HG03039 (cell line): ENCODE results near the gene EP400.

Experiments
- ATAC-seq: cut with Tn5 transposase; IDR thresholded peaks from one replicate; pipeline ENCODE4 v1.9.1; 2021; ENCODE audit warnings: mild to moderate bottlenecking, moderate library complexity; ENCODE audit not compliant: unreplicated experiment

Gene EP400

DNA sequence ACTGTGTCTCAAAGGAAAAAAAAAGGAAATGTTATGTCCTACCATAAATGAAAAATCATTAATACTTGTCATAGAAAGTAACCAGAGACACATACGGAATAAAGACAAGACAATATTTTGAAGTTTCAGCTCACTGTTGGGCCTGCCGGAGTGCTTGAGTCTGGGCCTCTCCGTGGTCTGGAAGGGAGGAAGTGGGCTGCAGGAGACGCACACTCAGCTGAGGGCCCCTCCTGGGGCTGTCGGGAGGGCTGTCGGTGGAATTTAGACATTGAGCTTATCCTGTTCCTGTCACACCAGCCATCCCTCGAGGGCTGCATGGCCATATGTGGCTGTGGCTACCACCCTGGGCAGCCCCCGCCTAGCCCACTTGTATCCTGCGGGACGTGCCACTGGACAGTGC is 113.7 kb downstream of the EP400 start:
- ATAC-seq: no peak

DNA sequence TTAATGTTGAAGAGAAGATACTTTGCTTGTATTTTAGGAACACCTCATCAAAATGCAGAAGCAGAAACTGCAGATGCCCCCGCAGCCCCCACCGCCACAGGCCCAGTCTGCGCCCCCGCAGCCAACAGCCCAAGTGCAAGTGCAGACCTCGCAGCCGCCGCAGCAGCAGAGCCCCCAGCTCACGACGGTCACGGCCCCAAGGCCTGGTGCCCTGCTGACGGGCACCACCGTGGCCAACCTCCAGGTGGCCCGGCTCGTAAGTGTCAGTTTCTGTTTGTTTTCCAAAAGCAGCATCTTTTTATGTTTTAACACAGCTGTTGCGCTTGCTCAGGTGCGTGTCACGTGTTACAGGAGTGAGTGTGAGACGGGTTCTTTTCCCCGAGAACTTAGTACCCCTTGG is 114.9 kb downstream of the EP400 start:
- ATAC-seq: no peak

DNA sequence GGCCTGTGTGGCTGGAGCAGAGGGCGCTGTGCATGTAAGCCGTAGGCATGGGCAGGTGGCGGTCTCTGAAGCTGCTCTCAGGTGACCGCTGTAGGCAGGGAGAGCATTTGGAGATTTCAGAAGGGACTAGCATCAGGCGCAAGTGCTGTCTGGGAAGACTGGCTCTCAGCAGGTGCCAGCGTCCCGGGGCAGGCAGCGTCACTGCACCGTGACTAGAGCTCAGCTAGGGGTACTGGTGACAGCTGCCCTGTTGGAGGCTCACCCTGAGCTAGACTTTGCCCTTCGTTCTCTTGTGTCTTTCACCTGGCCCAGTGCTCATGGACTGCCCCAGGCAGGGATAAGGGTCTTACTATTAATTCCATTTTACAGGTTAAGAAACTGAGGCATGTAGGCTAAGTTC is 115.5 kb downstream of the EP400 start:
- no peak for ATAC-seq

DNA sequence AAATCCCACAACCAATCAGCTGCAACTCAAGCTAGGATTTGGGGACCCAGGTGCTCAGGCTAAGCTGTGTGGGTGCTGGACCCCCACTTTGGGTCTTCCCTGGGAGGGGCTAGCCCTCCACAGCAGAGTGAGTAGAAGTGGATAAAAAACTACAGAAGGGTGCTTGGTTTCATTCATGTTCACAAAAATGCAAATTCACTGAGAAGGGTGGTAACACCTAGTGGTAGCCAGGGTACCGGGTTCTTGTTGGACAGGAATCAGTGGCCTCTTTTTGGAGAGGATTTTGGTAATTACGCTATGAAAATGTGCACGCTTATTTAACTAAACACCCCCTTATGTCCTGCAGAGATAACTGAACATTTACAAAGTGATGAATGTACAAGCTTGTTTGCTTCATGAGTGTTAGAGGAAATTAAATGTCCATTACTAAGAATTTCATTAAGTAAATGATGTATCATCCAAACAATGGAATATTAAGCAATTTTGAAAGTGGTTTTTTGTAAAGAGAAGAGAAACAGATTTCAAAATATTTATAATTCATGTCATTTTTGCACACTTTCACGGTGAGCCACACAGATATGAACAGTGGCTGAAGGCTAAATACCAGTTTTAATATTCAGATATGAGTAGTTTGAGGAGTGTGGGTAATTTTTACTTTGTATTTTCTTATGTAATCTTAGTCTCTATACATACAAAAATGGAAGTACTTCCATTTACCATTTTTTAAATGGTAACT is 116.0 kb downstream of the EP400 start:
- no peak for ATAC-seq

DNA sequence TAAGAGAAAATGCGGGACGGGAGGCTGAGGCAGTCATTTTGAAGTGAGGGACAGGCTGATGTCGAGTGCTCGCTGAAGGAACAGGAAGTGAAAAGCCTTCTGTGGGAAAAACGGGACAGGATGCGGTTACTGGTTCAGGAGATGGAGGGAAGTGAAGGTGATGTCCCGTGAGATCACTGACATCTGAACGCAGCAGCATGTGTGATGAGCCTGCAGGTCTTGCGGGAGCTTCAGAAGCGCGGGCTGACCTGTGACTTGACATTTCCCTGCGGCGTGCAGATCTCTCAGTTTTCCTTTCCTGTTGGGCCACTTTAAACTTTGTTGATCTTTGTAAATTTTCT is 116.6 kb downstream of the EP400 start:
- ATAC-seq: no peak

DNA sequence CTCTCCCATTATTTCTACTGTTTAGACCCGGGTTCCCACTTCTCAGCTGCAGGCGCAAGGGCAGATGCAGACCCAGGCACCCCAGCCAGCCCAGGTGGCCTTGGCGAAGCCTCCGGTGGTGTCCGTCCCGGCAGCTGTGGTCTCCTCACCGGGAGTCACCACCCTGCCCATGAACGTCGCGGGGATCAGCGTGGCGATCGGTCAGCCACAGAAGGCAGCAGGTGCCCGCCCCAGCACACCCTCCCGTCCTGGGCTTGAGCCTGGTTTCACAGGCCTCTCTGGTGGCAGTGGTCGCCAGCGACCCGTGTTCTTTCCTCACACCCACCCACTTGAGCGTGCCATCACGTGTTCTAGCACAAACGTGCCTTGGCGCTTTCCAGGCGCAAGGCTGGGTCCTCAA is 117.0 kb downstream of the EP400 start:
- ATAC-seq: no peak

DNA sequence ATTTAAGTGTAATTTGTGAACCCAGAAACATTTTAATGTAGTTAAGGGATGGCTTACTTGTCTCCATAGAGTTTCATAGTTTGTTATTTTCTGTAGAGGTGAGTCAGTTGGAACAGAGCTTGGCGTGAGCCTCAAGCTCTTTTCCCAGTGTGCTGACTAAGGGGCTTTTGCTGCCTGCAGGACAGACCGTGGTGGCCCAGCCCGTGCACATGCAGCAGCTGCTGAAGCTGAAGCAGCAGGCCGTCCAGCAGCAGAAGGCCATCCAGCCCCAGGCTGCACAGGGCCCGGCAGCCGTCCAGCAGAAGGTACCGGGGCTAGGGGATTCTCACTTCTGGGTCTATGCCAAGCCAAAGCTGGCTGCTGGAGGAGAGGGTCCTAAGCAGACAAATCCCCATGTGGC is 117.4 kb downstream of the EP400 start:
- ATAC-seq: no peak

- ATAC-seq: no peak
Measured at GRCh38 chr12:132068250-132068649, 118.5 kb downstream of the EP400 start.

- ATAC-seq: no peak
Measured at GRCh38 chr12:132069336-132069985, 119.7 kb downstream of the EP400 start.

- ATAC-seq: no peak
Measured at GRCh38 chr12:132070298-132070697, 120.6 kb downstream of the EP400 start.

GRCh38 chr12:132071040-132071810 is 121.5 kb downstream of the EP400 start:
- ATAC-seq: peak; percentile 61

- no peak for ATAC-seq
Measured at GRCh38 chr12:132071830-132072384, 122.2 kb downstream of the EP400 start.

DNA sequence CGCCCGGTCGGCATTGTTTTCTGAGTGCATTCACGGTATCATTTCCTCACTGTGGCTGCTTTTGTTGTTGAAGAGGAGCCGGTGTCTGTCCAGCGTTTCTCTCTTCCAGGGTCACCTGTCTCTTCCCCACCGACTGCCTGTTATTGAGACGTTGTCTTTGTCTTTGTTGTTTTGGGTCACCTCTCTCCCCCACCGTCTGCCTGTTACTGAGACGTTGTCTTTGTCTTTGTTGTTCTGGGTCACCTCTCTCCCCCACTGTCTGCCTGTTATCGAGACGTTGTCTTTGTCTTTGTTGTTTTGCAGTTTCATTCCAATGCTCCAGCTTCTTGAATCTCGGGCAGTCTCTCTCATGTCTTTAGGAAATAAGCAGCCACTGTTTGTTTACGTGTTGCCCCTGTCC is 124.5 kb downstream of the EP400 start:
- no peak for ATAC-seq

DNA sequence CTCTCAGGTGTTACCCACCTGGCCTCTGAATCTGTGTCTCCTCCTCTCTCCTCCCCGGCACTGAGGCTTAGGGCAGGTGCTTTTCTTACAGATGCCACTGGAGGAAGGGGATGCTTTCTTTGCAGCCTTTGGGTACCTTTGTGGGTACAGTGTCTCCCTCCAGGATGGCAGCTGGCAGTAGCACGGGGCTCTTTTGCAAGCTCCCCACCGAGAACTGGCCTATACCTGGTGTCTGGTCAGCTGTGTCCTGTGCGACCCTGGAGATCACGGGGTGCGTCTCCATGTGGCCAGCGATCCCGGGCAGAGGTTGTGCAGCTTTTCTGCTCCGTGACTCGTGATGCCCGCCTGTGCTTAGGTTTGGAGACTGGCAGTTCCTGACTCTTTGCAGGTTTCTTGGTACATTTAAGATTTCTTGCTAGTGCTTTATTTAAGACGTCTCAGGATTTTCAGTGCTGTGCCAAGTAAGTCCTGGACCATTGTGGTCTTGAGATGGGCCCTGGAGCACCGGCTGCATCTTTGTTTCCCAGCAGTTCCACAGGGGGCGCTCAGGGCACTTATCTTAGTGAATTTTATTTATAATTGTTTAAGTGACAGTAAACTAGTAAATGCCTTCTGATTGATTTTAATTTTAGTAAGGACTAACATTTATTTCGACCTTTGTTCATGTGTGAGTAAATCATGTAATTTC is 125.4 kb downstream of the EP400 start:
- no peak for ATAC-seq

- ATAC-seq: no peak
Measured at GRCh38 chr12:132075714-132076553, 126.2 kb downstream of the EP400 start.

GRCh38 chr12:132076711-132077110 is 127.0 kb downstream of the EP400 start:
- ATAC-seq: no peak

GRCh38 chr12:132077322-132078100 is 127.8 kb downstream of the EP400 start:
- ATAC-seq: no peak

DNA sequence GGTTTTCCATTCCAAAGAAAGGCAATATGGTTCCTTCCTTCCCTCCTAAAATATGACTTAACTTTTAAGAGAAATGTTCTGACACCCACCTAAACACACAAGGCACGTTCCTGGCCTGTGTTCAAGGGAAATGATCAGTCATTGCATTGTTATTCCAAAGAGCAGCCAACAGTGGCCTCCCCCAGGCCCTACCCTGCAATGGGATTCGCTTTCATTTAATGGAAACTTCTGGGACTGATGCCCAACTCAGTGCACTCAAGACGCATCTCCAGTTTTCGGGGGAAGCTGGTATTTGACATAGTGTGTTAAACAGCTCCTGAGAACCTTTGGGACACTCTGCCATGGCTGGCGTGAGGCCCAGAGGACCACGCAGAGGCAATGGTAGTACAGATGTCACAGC is 128.4 kb downstream of the EP400 start:
- ATAC-seq: no peak

GRCh38 chr12:132079200-132079599 is 129.5 kb downstream of the EP400 start:
- ATAC-seq: no peak

DNA sequence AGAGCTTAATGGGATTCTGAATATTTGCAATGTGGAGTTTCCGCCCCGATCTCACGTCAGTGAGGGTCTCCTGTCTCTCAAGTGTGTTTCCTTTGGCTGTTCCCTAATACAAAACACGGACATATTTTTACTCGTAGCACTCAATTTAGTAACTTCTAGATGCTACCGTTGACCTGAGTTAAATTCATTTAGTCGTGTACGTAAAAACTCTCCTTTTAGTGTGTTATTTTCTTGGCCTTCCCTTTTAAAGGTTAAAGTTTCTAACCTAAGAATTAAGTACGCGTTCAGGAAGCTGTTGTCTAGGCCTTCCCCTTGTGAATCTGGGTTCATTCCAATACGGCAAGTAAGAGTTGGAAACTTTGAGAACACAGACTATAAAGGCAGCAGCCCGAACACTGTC is 130.0 kb downstream of the EP400 start:
- no peak for ATAC-seq
